A673 (cell line): Measurements from ENCODE around the gene CNP.

Experiments
- EZH2 ChIP-seq: fragments of 200-600 bp; sonication (generic); IDR thresholded peaks from 2 replicates; pipeline ENCODE4 v1.6.1; 2017; ENCODE audit warnings: borderline replicate concordance, low read depth, mild to moderate bottlenecking, mixed read lengths, antibody characterized with exemption, low read length; ENCODE audit not compliant: poor library complexity, severe bottlenecking
- TF ChIP-seq, protein P1 (sequence below): fragments of 300-800, 200-600 bp; sonication (generic); conservative IDR thresholded peaks from 2 replicates; pipeline ENCODE4 v1.5.1; 2017; ENCODE audit warnings: low read depth, mild to moderate bottlenecking, antibody characterized with exemption, low read length, moderate library complexity, mixed read lengths

DNA sequence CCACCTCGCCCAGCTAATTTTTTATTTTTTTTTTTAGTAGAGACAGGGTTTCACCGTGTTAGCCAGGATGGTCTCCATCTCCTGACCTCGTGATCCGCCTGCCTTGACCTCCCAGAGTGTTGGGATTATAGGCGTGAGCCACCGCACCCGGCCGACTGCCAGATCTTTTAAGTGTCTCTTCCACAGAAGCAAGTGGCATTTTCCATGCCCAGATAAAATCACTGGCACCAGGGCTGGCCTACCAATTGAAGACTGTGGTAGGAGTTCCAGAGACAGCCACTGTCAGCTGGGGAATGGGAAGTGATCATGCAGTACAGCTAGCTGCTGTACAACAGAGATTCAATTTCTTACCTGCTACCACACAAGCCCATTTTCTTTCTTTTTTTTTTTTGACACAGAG lies 17.9 kb downstream of the CNP start:
- TF ChIP-seq, protein P1, sequence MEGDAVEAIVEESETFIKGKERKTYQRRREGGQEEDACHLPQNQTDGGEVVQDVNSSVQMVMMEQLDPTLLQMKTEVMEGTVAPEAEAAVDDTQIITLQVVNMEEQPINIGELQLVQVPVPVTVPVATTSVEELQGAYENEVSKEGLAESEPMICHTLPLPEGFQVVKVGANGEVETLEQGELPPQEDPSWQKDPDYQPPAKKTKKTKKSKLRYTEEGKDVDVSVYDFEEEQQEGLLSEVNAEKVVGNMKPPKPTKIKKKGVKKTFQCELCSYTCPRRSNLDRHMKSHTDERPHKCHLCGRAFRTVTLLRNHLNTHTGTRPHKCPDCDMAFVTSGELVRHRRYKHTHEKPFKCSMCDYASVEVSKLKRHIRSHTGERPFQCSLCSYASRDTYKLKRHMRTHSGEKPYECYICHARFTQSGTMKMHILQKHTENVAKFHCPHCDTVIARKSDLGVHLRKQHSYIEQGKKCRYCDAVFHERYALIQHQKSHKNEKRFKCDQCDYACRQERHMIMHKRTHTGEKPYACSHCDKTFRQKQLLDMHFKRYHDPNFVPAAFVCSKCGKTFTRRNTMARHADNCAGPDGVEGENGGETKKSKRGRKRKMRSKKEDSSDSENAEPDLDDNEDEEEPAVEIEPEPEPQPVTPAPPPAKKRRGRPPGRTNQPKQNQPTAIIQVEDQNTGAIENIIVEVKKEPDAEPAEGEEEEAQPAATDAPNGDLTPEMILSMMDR, result no peak
- no peak for TF ChIP-seq EZH2
